Measurements from ENCODE around the gene LPP. TPM values are rescaled to one million over a fixed set of nuclear protein-coding genes. Genes with fewer than 3 reads are reported as not detected.
A peak's percentile ranks its signal among the peaks of the same experiment; 100 is the strongest.

The LPP gene
- total RNA-seq, 1 donor from 2014 or later, result 132 TPM

DNA sequence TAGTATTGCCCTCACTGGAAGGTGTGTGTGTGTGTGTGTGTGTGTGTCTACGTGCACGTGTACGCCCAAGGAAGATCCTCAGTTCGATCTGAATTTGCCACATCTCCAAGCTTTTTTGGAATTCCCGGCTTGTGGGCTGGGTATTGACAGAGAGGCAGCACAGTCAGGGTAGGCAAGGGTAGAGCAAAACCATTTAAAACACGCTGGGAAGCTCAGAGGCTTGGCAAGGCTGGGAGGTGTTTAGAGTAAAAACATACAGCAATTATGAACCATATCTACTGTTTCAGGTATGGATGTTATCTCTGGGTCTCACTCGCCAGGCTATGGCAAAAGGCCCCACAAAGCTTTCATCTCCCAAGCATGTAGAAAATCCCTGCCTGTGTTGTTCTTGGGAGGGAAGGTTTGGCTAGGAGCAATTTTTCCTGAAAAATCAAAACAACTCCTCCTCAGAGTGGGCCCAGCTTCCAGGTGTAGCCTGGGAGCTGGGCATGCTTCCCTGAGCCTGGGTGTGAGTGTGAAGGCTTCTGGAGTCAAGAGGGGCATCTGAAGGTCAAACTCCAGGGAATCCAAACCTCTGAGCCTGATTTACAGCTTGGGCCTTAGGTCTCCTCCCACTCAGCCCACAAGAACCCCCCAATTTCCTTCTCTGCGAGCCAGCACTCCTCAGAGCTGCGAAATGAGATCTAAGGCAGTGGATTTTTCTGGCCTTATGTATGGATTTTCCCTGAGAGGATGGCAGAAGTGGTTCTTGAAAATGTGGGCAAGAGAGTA, 773.0 kb downstream of the LPP start:
- DNase-seq (ENCODE audit: low spot score in 2 of 2, unreplicated experiment in 2 of 2), result no peak
- H3K4me3 Mint-ChIP-seq, result no peak overlapping the region
- H3K9me3 Mint-ChIP-seq, result no peaks in the 10 kb centered on the region
- TF ChIP-seq, protein P1, sequence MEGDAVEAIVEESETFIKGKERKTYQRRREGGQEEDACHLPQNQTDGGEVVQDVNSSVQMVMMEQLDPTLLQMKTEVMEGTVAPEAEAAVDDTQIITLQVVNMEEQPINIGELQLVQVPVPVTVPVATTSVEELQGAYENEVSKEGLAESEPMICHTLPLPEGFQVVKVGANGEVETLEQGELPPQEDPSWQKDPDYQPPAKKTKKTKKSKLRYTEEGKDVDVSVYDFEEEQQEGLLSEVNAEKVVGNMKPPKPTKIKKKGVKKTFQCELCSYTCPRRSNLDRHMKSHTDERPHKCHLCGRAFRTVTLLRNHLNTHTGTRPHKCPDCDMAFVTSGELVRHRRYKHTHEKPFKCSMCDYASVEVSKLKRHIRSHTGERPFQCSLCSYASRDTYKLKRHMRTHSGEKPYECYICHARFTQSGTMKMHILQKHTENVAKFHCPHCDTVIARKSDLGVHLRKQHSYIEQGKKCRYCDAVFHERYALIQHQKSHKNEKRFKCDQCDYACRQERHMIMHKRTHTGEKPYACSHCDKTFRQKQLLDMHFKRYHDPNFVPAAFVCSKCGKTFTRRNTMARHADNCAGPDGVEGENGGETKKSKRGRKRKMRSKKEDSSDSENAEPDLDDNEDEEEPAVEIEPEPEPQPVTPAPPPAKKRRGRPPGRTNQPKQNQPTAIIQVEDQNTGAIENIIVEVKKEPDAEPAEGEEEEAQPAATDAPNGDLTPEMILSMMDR (IDR thresholded peaks at IDR 0.05; ENCODE audit: unreplicated experiment), result no peak
- H3K36me3 Mint-ChIP-seq, result no peaks in the 10 kb centered on the region
- peak overlapping the region; percentile 75 for H3K27ac Mint-ChIP-seq
- H3K4me1 Mint-ChIP-seq, result peaks cover 25% of the 10 kb centered on the region
- H3K27me3 Mint-ChIP-seq (ENCODE audit: low read depth), result no peaks in the 10 kb centered on the region

DNA sequence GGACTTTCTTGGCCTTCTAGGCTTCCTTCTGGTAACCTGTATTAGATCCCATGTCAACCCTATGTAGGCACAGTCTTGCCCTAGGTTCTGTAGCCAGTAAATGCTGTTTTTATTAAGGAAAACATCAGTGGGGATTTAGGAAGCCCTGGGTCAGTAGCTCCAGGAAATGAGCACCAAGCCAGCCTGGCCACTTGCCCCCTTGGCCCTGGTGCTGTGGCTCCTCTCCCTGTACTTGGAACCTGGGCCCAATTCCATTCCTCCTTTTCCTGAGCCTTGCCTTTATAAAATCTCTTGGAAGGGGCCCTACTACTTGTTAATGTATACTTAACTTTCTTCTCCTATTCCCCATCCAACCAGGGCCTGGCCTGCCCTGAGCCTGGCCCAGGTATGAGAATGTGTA, 774.0 kb downstream of the LPP start:
- Mint-ChIP-seq H3K4me1 (peaks cover 25% of the 10 kb centered on the region), H3K36me3 (no peaks in the 10 kb centered on the region), H3K4me3 (no peak overlapping the region), H3K27ac (no peak overlapping the region), H3K27me3 (ENCODE audit: low read depth) (no peaks in the 10 kb centered on the region), H3K9me3 (no peaks in the 10 kb centered on the region)
- no peak for DNase-seq (ENCODE audit: low spot score in 2 of 2, unreplicated experiment in 2 of 2)
- TF ChIP-seq, protein P1 (IDR thresholded peaks at IDR 0.05; ENCODE audit: unreplicated experiment), result no peak

DNA sequence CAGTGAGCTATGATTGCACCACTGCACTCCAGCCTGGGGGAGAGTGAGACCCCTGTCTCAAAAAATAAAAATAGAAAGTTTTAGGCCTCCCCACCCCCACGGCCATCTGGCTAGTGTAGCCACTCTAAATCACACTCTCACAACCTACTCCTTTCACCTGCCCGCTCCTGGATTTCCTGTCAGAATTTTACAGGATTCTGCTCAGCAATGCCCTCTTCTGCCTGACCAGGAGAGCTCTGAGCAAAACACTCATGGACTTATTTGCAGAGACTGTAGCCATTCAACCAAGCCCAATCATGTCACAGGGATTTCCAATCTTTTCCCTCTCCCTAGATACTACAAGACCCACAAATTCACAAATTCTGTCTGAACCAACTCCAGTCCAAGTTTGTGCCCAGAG, 775.2 kb downstream of the LPP start:
- Mint-ChIP-seq H3K27me3 (ENCODE audit: low read depth) (no peaks in the 10 kb centered on the region), H3K4me1 (peaks cover 28% of the 10 kb centered on the region), H3K36me3 (no peaks in the 10 kb centered on the region), H3K9me3 (no peaks in the 10 kb centered on the region), H3K27ac (no peak overlapping the region), H3K4me3 (no peak overlapping the region)
- no peak for DNase-seq (ENCODE audit: low spot score in 2 of 2, unreplicated experiment in 2 of 2)
- TF ChIP-seq, protein P1 (IDR thresholded peaks at IDR 0.05; ENCODE audit: unreplicated experiment), result no peak

DNA sequence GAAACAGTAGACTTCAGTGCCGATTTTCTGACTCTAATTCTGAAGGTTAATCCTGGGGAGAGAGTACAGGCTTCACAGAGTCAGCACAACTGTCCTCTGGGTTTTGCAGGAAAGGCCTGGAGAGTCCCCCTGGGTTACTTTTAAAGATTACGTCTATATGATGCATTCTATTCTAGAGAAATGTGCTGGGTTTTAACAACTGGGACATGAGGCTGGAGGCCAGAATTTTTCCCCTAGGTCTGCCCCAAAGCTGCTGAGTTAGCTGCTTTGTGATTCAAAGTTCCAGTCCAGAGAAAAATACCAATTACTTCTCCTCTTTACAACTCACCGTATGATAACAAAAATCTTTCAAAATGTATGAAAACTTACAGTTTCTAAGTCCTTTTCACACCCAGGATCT, 777.1 kb downstream of the LPP start:
- TF ChIP-seq, protein P1 (IDR thresholded peaks at IDR 0.05; ENCODE audit: unreplicated experiment), result no peak
- no peak overlapping the region for H3K27ac Mint-ChIP-seq
- DNase-seq (ENCODE audit: low spot score in 2 of 2, unreplicated experiment in 2 of 2), result no peak
- H3K4me1 Mint-ChIP-seq, result peaks cover 23% of the 10 kb centered on the region
- H3K27me3 Mint-ChIP-seq (ENCODE audit: low read depth), result no peaks in the 10 kb centered on the region
- H3K36me3 Mint-ChIP-seq, result no peaks in the 10 kb centered on the region
- no peak overlapping the region for H3K4me3 Mint-ChIP-seq
- no peaks in the 10 kb centered on the region for H3K9me3 Mint-ChIP-seq

DNA sequence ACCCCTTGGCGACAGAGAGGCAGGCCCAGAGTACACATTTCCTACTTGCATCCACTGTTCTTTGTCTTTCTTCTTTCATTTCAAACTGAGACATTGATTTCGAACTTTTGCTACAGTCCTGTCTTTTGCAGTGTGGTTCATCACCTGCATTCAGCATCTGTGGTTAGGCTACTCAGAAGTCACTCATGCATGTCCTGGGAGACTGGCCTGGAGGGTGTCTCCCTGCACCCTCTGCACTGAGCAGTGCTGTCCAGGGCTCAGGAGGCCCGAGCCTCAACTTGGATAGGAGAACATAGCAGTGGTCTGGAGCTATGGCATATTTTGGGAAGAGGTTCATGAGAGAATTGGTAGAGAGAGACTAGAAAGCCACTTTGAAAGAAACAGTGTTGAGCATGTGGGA, 777.6 kb downstream of the LPP start:
- no peaks in the 10 kb centered on the region for H3K27me3 Mint-ChIP-seq (ENCODE audit: low read depth)
- DNase-seq (ENCODE audit: low spot score in 2 of 2, unreplicated experiment in 2 of 2), result no peak

More for the DNA sequence above, 777.6 kb downstream of the LPP start:
- Mint-ChIP-seq H3K9me3 (no peaks in the 10 kb centered on the region), H3K36me3 (no peaks in the 10 kb centered on the region), H3K27ac (no peak overlapping the region), H3K4me3 (no peak overlapping the region), H3K4me1 (peaks cover 18% of the 10 kb centered on the region)
- TF ChIP-seq, protein P1 (IDR thresholded peaks at IDR 0.05; ENCODE audit: unreplicated experiment), result no peak

Data from mesothelial cell of epicardium (in vitro differentiated cells).